ENCODE data around the gene LLPH. TPM values are rescaled to one million over a fixed set of nuclear protein-coding genes. Genes with fewer than 3 reads are reported as not detected.

LLPH gene
- total RNA-seq, 1 donor from 2014 or later = 17.1 TPM

GRCh38 chr12:66074561-66074960 lies 56.0 kb downstream of the LLPH start:
- intact Hi-C loops (cut with DNase I) = no loop called here
- no peaks in the 10 kb centered on the region for H3K9me3 ChIP-seq
- DNase-seq (no peak), ATAC-seq (no peak)
- peaks cover 3% of the 10 kb centered on the region for H3K27me3 ChIP-seq
- H3K27ac ChIP-seq = no peak overlapping the region
- no peak for TF ChIP-seq CTCF (IDR thresholded peaks at IDR 0.05)
- H3K4me1 ChIP-seq = no peaks in the 10 kb centered on the region
- H3K36me3 ChIP-seq = no peaks in the 10 kb centered on the region
- no peak overlapping the region for H3K4me3 ChIP-seq

GRCh38 chr12:66072566-66072965 lies 58.0 kb downstream of the LLPH start:
- Histone ChIP-seq H3K9me3 (no peaks in the 10 kb centered on the region), H3K36me3 (no peaks in the 10 kb centered on the region), H3K27me3 (peaks cover 3% of the 10 kb centered on the region), H3K4me1 (no peaks in the 10 kb centered on the region), H3K27ac (no peak overlapping the region), H3K4me3 (no peak overlapping the region)
- DNase-seq (no peak), ATAC-seq (no peak)
- intact Hi-C loops (cut with DNase I) = no loop called here
- no peak for TF ChIP-seq CTCF (IDR thresholded peaks at IDR 0.05)

GRCh38 chr12:66072135-66072534 lies 58.4 kb downstream of the LLPH start:
- ATAC-seq = no peak
- H3K27ac ChIP-seq = no peak overlapping the region
- intact Hi-C loops (cut with DNase I) = no loop called here

GRCh38 chr12:66071549-66071948 lies 59.0 kb downstream of the LLPH start:
- no peaks in the 10 kb centered on the region for H3K9me3 ChIP-seq
- H3K27ac ChIP-seq = no peak overlapping the region
- ATAC-seq = peak; percentile 25
- no peak for TF ChIP-seq CTCF (IDR thresholded peaks at IDR 0.05)
- DNase-seq = no peak
- H3K27me3 ChIP-seq = peaks cover 3% of the 10 kb centered on the region
- no peak overlapping the region for H3K4me3 ChIP-seq
- H3K4me1 ChIP-seq = no peaks in the 10 kb centered on the region
- intact Hi-C loops (cut with DNase I) = no loop called here
- no peaks in the 10 kb centered on the region for H3K36me3 ChIP-seq

More at GRCh38 chr12:66072135-66072534, 58.4 kb downstream of the LLPH start:
- no peak for TF ChIP-seq CTCF (IDR thresholded peaks at IDR 0.05)
- H3K4me3 ChIP-seq = no peak overlapping the region
- peaks cover 3% of the 10 kb centered on the region for H3K27me3 ChIP-seq
- H3K4me1 ChIP-seq = no peaks in the 10 kb centered on the region
- no peaks in the 10 kb centered on the region for H3K9me3 ChIP-seq
- no peak for DNase-seq
- H3K36me3 ChIP-seq = no peaks in the 10 kb centered on the region

- no peak overlapping the region for H3K4me3 ChIP-seq
- H3K27me3 ChIP-seq = peaks cover 3% of the 10 kb centered on the region
- H3K4me1 ChIP-seq = no peaks in the 10 kb centered on the region
- DNase-seq (no peak), ATAC-seq (no peak)
- no peak overlapping the region for H3K27ac ChIP-seq
- H3K9me3 ChIP-seq = no peaks in the 10 kb centered on the region
- no peaks in the 10 kb centered on the region for H3K36me3 ChIP-seq
- no peak for TF ChIP-seq CTCF (IDR thresholded peaks at IDR 0.05)
- intact Hi-C loops (cut with DNase I) = no loop called here
Observed at GRCh38 chr12:66070378-66071120, 60.0 kb downstream of the LLPH start.
